SIG-M5 (cell line): ENCODE data around the gene MRPL21.

Experiments used
- DNase-seq: peaks from one replicate; lab custom pipeline; 2025; lab: John Stamatoyannopoulos, UW

MRPL21 gene

GRCh38 chr11:68903288-68904247 is at the start of gene MRPL21, which contains the start of gene IGHMBP2:
TSS of gene MRPL21 (minus strand) at chr11:68903832. CDS start at chr11:68903810, 22 bp downstream.
TSS of gene IGHMBP2 (plus strand) at chr11:68903891. CDS start at chr11:68903953, 62 bp downstream.
- no peak for DNase-seq

GRCh38 chr11:68950762-68951161 is 47.1 kb upstream of the MRPL21 start:
- no peak for DNase-seq

DNA sequence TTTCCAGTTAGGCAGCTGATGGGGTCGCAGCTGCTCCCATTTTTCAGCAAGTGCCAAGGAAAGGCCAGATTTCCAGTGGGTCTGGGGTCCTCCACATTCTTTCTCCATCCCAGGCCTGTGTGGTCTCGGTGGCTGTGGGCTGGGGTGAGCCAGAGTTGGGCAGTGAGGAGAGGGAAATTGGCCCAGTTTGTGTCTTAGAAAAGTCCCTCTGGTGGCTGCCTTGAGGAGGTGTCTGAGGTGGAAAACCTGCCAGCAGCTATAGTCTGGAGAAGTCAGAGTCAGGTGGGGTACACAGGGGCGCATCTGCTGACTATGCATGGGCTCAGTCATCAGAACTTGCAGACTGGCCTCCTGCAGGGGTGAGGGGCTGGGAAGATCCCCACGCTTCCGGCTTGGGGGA is 46.6 kb upstream of the MRPL21 start:
- DNase-seq, result no peak

DNA sequence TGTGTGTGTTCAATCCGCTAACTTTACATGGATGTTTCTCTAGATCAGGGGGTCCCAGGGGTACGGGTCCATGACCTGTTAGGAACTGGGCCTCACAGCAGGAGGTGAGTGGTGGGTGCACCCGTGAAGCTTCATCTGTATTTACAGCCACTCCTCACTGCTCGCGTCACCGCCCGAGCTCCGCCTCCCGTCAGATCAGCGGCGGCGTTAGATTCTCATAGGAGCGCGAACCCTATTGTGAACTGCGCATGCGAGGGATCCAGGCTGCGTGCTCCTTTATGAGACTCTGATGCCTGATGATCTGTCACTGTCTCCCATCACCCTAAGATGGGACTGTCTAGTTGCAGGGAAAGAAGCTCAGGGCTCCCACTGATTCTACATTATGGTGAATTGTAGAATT is 45.3 kb upstream of the MRPL21 start:
- no peak for DNase-seq

- no peak for DNase-seq
Measured at GRCh38 chr11:68948496-68948895, 44.9 kb upstream of the MRPL21 start.

DNA sequence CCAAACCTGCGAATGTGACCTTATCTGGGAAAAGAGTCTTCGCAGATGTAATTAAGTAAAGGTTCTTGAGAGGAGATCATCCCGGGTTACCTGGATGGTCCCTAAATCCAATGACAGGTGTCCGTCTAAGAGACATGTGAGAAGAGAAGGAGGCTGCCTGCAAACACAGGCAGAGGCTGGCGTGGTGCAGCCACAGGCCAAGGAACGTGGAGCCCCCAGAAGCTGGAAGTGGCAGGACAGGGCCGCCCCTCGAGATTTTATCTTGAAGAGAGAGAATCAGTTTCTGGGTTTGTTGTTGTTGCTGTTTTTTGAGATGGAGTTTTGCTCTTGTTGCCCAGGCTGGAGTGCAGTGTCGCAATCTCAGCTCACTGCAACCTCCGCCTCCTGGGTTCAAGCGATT is 43.5 kb upstream of the MRPL21 start:
- DNase-seq, result no peak

GRCh38 chr11:68946416-68947090 is 42.9 kb upstream of the MRPL21 start:
- no peak for DNase-seq

DNA sequence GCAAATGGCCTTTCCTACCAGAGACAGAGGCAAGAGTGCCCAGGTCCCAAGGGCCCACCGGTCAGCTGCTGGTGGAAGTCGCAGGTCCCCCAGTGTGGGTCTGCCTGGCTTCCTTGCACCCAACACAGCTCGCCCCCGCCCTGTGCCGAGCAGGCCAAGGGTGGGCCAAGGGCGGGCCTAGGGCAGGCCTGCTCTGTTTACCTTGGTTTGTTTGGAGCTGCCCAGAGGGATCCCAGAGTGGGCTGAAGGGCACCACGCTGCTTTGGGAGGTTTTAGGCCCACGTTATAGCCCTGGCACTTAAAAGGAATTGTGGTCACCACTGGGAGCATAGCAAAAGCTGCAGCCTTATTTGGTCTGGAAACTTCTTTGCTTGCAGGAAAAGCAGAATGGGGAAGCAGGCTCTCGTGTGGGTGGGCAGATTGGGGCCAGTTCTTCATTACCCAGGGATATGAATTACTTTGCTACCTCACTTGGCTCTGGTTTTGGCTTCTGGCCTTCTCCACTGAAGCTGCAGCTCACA is 39.2 kb upstream of the MRPL21 start:
- no peak for DNase-seq

DNA sequence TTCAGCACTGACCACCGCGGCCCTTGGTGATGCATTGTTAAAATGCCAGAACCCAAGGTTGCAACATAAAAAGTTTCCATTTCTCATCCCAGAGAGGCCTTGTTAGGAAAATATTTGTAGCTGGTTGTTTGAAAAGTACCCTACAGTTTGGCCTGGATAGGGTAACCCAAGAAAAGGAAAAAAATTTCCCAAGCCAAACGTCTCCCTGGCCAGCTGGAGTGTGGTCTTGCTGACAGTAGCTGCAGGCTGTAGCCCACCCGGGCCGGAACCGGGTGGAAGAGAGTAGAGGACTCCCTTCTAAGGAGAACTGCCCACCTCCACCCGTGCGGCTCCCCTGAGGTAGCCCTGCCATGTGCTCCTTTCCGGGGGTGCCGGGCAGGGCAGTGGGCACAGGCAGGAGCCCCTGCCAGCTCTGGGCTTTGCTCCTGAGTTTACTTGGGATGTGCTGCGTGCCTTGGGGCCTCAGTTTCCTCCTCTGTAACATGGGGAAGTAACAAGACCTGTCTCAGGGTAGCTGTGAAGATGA is 38.5 kb upstream of the MRPL21 start:
- no peak for DNase-seq

DNA sequence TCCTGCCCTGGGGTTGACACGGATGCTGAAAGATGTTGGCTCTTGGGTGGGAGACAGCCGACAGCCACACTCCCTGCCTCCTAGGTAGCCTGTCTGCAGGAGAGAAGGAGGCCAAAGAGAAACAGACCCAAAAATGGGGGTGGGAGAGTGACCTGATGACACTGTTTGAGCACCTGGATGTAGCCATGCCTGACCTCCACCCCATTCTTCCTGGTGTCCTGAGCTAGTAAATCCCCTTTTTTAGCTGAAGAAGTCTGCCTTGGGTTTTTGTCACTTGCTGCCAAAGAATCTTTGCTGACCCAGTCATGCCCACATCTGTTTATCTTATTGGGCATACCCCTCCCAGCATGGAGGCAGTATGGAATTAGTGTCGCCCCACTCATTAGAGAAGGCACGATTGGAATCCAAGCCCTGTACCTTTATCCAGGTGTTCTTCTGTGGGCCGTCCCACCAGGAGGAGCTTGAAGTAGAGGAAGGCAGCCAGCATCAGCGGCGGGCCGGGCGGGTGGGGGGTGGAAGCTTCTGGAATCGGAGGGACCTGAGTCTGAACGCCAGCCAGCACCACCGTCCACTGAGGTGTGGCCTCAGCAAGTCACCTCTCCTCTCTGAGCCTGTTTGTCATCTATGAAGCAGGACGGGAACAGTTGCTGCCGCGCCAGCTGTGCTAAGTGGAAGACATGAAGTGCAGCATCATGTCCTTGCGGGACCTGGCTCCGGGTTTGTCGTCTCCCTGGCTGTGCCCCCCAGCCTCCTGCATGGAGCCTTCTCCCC is 37.9 kb upstream of the MRPL21 start:
- DNase-seq, result no peak

DNA sequence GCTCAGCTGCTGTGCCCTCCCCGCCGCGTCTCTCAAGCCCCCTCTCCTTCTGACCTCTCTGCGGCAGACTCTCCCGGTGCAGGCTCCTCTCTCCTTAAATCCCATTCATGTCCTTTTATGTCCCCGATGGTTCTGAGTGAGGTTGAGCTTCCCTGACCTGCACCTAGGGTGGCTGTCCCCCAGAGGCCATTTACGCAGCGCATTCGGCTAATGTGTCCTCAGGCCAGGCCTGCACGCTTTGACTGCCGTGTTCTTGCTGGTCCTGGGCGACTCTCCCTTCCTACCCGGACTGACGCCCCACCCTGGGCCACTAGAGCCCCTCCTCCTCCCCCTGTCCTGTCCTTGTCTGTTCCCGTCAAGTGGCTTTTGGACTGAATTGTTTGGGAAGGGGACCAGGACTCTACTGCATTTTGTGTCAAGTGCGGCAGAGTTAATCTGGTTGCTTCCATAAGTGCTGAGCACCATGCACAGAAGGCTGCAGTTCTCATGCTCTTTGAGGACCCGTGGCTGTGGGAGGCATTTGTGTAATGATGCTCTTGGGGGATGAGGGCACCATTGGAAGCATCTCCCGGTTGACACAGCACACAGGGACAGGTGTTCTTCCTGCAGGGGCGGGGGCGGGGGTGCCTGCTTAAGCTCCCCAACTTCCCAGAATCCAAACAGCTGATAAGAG is 37.2 kb upstream of the MRPL21 start:
- DNase-seq, result no peak

DNA sequence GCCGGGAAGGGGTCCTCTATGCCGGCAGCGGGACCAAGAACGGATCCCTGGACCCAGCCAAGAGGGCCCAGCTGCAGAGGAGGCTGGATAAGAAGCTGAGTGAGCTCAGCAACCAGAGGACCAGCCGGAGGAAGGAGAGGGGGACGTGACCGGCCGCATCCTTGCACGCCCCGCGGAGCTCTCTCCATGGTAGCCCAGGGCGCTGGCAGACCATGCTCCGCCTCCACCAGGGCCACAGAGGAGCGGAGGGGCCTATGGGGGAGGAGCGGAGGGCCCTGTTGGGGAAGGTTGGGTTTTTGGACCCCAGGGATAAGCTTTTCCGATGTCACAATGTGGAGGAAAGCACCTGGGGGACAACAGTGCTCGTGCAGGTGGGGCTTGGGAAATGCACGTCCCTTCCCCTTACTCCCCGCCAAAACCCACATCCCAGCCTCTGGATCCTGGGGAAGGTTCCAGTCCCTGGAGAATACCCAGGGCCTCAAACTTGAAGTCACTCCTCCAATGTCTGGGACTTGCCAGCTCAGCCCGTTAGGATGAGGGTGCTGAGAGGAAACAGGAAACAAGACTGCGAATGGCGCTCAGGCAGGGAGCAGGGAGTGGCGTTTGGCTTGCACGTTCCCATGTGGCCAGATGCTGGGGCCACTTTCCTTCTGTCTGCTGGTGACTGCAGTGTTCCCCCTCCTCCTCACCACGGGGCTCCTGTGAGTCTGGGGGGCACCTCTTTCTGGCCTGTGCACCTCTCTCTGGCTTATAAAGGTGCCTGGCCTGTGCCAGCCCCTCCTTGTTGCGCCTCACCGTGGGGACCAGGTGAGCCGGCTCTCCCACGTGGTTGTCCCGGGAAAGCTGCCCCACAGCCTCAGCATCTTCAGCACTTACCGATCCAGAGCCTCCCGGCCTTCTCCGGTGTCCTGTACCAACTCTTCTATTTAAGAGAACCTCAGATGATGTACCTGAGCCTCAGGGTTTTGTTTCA is 36.2 kb upstream of the MRPL21 start:
- DNase-seq, result no peak

GRCh38 chr11:68938816-68939582 is 35.4 kb upstream of the MRPL21 start:
- no peak for DNase-seq

DNA sequence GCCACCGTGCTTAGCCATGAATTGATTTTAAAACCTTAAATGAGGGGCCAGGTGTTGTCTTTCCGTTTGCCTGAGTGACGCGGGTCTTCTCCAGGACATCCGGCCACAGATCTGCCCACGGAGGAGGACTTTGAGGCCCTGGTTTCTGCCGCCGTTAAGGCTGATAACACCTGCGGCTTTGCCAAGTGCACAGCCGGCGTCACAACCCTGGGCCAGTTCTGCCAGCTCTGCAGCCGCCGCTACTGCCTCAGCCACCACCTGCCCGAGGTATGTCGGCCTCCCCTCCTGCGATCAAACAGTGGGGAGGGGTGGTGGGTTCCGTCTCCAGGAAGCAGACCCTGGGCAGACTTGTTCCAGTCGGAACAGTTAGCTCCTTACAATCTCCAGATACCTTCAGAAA is 34.5 kb upstream of the MRPL21 start:
- DNase-seq, result no peak

- no peak for DNase-seq
Measured at GRCh38 chr11:68936676-68937620, 33.3 kb upstream of the MRPL21 start.

GRCh38 chr11:68936358-68936636 is 32.7 kb upstream of the MRPL21 start:
- no peak for DNase-seq

- no peak for DNase-seq
Measured at GRCh38 chr11:68935516-68936357, 32.1 kb upstream of the MRPL21 start.
